GM12873 (cell line): ENCODE data around the gene UBE2J2.

Experiments used
- TF ChIP-seq, protein P1 (sequence below): IDR thresholded peaks from 2 replicates; pipeline ENCODE4 v1.5.1; 2012; ENCODE audit warnings: low read depth, mild to moderate bottlenecking, moderate library complexity, low read length, control low read depth; ENCODE audit not compliant: insufficient read depth; ENCODE audit errors: missing control alignments

Gene UBE2J2

DNA sequence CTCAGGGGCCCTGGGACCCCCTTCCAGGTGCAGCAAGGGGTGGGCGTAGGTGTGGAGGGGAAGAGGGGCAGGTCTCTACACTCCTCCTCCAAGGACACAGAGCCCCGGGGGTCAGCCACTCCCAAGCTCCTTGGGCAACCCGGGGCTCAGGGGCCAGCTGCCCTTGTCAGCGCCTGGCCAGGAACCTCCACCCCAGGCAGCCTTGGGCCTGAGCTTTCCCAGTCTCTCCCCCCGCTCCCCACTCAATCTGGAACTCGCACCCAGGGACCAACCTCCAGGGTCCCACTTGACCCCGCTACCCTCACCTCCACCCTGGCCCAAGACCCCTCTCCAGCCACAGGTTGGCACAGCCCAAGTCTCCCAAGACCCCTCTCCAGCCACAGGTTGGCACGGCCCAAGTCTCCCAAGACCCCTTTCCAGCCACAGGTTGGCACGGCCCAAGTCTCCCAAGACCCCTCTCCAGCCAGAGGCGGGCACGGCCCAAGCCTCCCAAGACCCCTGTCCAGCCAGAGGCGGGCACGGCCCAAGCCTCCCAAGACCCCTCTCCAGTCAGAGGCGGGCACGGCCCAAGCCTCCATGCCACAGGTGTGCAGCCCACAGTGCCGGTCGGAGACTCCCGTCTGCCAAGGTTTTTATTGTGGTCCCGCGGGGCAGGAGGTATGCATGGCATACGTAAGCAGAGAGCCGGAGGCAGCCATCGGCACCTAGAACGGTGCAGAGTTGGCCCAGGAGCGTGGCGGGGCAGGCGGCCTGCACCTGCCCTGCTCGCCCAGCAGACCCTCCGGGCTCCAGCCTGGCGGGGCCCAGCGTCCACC is 62.7 kb downstream of the UBE2J2 start:
- TF ChIP-seq, protein P1, sequence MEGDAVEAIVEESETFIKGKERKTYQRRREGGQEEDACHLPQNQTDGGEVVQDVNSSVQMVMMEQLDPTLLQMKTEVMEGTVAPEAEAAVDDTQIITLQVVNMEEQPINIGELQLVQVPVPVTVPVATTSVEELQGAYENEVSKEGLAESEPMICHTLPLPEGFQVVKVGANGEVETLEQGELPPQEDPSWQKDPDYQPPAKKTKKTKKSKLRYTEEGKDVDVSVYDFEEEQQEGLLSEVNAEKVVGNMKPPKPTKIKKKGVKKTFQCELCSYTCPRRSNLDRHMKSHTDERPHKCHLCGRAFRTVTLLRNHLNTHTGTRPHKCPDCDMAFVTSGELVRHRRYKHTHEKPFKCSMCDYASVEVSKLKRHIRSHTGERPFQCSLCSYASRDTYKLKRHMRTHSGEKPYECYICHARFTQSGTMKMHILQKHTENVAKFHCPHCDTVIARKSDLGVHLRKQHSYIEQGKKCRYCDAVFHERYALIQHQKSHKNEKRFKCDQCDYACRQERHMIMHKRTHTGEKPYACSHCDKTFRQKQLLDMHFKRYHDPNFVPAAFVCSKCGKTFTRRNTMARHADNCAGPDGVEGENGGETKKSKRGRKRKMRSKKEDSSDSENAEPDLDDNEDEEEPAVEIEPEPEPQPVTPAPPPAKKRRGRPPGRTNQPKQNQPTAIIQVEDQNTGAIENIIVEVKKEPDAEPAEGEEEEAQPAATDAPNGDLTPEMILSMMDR: no peak

DNA sequence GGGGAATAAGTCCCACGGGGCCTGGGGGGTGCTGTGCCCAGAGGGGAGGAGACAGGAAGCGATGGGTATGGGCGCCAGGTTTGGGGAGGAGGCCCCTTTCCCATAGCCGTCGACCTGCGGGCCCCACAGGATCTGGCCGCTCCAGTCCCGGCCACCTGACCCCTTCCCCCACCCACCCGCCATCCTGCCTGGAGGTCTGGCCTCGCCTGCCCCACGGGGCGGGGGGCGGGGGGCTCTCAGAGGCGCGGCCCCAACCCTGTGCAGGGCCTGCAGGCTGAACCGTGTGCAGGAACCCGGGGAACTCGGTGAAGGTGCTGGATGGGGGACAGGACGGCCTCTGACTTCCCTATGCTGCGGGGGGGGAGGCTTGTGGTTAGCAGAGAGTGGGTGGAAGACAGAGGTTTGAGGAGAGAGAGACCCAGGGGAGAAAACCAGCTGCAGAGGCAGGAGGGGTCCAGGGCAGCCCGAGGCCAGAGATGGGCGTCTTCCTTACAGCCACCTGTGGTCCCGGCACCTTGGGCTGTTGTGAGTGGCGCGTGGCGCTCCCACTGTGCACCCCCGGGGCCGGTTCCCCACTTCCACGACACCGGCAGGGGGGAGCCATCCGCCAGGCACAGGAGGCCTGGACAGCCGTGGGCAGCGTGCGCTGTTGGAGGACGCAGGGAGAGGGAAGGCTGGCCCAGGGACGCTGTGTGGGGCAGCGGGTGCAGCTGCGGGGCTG is 64.8 kb downstream of the UBE2J2 start:
- TF ChIP-seq, protein P1: no peak

DNA sequence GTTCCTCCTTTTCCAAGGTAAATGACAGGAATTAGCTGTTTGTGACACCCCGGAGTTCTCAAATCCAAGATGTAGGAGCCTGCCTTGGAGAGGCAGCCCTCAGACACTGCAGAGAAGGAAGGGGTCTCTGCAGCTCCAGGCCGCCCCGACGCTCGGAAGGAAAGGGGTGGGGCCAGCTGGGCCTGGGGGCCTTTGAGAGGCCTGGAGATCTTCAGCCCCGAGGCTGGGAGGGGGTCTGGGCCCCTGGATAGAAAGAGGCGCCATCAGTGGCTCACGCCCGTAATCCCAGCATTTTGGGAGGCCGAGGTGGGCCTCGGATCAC is 66.1 kb downstream of the UBE2J2 start:
- TF ChIP-seq, protein P1: no peak

DNA sequence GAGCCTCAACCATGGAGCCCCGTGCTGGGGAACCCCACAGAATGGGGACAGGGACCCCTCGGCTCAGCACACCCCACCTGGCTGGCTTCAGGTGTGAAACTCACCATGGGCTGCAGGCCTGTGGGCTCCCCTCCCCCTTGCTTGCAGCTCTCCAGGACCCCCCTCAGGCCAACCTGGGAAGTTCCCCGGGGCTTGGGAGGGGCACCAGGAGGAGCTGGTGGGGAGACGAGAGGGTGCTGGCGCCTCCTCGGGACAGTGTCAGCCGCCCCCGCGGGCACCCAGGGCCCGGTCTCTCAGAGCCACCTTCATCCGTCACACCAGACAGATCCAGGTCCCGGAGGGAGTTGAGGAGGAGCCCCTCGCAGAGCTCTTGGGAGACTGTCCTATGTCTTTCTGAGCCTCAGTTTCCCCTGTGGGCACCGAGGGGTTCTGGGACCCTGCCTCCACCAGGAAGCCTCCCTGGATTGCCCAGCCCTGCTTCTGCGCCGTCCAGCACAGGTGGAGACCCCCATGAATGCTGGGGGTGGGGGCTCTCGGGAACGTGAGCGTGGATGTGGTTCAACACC is 66.6 kb downstream of the UBE2J2 start:
- TF ChIP-seq, protein P1: peak; percentile 29

DNA sequence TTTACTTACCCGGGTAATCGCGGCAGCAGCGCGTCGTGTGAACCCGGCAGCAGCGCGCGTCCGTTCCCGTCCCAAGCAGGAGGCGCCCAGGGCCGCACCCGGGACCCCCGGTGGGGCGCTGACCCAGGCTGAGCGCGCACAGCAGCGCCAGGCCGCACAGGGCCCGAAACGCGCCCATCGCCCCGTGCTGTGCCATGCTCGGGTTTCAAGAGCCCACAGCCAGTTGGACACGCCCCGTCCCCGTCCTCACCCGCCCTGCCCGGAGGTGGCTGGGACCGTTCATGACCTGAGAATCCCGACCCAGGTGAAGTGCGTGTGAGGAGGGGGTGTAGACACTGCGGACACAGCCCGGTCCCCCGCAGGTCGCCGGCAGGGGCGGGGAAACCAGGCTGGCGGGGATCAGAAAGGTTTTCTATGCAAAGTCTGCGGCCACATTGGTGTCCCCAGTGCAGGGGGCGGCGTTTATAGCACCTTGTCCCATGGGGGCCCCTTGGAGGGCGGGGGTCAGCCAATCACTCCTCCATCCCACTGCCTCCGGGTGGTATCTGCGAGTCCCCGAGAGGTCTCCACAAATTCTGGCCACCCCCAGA is 67.2 kb downstream of the UBE2J2 start, which contains the start of gene TNFRSF18:
Gene TNFRSF18, minus strand, starts transcription at position 217 of the 590 bp plus-strand sequence. Its CDS starts 21 bp downstream, at position 196.
- TF ChIP-seq, protein P1: no peak

DNA sequence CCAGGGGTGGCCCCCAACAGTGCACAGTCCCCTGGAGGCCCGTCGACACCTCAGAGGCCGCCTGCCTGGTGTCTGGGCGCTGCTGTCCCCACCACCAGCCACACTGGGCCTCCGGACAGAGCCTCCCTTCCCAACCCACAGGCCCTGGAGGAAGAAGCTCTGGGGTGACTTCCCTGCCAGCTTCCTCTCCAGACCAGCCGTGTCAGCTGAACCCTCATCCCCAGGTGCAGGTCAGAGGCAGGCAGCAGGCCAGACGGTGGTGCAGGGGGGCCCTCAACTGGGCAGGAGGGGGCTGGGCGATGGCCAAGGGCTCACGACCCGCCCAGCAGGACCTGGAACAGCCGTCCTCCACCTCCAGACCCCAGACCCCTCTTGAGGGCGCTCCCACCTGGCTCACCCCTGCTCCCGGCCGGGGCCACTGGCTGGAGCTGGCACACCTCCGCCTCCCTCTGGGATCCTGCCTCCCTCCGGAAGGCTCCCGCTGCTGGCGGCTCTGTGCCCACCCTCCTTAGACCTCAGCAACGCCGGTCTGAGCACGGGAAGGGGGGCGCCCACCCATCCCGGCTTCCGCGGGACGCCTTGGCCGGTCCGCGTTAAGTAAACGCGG is 67.8 kb downstream of the UBE2J2 start:
- TF ChIP-seq, protein P1: no peak
